ENCODE results near the gene ASPG.

ASPG gene

DNA sequence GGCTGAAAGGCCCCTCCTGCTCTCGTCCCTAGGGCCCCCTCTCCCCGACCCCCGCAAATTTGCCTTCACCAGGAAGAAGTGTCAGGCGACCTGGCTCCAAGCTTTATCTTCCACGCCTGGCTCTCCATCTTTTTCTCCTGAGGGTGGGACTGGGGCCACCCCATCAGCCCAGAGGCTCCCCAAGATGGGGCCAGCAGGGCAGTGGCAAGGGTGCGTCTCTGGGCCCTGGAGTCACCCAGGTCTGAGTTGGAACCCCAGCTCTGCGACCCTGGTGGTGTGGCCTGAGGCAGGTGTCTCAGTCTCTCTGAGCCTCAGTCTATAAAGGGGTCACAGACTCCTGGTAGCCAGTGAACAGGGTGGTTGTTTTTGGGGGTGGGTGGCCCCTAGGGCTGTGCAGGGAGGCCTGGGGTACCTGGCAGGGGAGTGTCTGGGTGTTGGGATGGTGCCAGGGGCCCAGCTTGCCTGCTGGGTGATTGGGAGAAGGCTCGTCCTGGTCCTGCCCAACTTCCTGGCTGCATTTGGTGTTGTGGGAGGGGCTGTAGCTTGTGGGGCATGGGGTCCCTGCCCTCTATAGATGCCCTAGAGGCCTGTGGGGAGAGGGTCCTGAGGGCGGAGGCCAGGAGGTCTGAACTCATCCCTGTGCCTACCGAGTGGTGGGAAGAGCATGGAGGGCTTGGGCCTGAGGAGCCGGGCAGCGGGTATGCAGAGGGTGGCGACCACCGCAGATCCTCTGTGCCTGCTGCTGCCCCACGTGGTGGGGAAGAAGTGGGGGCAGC, 60.5 kb downstream of the ASPG start:
- TF ChIP-seq, protein P1, sequence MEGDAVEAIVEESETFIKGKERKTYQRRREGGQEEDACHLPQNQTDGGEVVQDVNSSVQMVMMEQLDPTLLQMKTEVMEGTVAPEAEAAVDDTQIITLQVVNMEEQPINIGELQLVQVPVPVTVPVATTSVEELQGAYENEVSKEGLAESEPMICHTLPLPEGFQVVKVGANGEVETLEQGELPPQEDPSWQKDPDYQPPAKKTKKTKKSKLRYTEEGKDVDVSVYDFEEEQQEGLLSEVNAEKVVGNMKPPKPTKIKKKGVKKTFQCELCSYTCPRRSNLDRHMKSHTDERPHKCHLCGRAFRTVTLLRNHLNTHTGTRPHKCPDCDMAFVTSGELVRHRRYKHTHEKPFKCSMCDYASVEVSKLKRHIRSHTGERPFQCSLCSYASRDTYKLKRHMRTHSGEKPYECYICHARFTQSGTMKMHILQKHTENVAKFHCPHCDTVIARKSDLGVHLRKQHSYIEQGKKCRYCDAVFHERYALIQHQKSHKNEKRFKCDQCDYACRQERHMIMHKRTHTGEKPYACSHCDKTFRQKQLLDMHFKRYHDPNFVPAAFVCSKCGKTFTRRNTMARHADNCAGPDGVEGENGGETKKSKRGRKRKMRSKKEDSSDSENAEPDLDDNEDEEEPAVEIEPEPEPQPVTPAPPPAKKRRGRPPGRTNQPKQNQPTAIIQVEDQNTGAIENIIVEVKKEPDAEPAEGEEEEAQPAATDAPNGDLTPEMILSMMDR (IDR thresholded peaks at IDR 0.05; ENCODE audit: low read depth, low read length, poor library complexity, severe bottlenecking), result no peak
- Histone ChIP-seq H3K4me3 (ENCODE audit: low read length) (no peak overlapping the region), H3F3A (ENCODE audit: control insufficient read depth, insufficient read depth) (no peaks in the 10 kb centered on the region), H3K9me3 (ENCODE audit: control insufficient read depth, insufficient read depth, low read length) (no peaks in the 10 kb centered on the region), H3K4me1 (ENCODE audit: control insufficient read depth, low read length) (no peaks in the 10 kb centered on the region), H3K9me2 (replicated peaks; ENCODE audit: control insufficient read depth, low read length) (no peaks in the 10 kb centered on the region), H3K36me3 (ENCODE audit: control insufficient read depth, low read length) (no peaks in the 10 kb centered on the region), H3K4me2 (ENCODE audit: low read length) (no peak overlapping the region), H4K20me1 (ENCODE audit: control insufficient read depth, insufficient read depth, low read depth, low read length) (no peaks in the 10 kb centered on the region), H3K27ac (ENCODE audit: low read depth, low read length) (no peak overlapping the region), H3K27me3 (ENCODE audit: control insufficient read depth, low read length) (no peaks in the 10 kb centered on the region), H3K79me2 (ENCODE audit: control insufficient read depth, low read length) (no peaks in the 10 kb centered on the region)

DNA sequence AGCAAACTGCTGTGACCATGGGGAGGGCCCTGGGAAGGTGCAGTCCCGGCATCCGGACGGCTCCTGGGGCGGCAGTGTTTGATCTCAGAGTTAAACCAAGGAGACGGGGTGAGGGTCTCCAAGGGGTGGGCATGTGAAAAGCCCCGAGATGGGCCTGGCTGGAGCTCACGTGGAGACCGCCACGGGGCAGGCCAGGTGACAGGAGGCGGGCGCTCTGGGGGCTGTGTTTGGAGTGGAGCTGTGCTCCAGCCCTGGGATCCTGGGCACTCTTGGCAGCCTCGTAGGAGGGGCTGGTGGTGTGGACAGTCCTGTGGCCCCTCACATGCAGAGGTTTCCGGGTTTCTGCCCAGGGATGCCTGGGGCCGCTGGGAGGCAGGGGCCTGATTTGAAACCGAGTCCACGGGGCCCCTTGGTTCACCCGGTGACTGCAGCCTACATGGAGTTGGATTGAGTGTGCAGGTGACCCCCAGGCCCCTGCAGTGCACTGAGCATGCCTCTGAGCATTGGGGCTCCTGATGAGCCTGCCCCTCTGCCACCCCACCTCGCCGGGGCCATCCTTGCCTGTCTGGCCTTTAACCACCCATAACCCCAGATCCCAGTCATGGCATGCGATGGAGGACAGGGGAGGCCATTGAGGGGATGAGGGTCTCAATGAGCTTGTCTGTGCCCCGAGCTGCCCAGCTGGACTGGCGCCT, 61.3 kb downstream of the ASPG start:
- Histone ChIP-seq H3F3A (ENCODE audit: control insufficient read depth, insufficient read depth) (no peaks in the 10 kb centered on the region), H3K79me2 (ENCODE audit: control insufficient read depth, low read length) (no peaks in the 10 kb centered on the region), H3K27me3 (ENCODE audit: control insufficient read depth, low read length) (no peaks in the 10 kb centered on the region), H3K27ac (ENCODE audit: low read depth, low read length) (no peak overlapping the region), H3K4me1 (ENCODE audit: control insufficient read depth, low read length) (no peaks in the 10 kb centered on the region), H4K20me1 (ENCODE audit: control insufficient read depth, insufficient read depth, low read depth, low read length) (no peaks in the 10 kb centered on the region), H3K4me3 (ENCODE audit: low read length) (no peak overlapping the region), H3K9me2 (replicated peaks; ENCODE audit: control insufficient read depth, low read length) (no peaks in the 10 kb centered on the region), H3K9me3 (ENCODE audit: control insufficient read depth, insufficient read depth, low read length) (no peaks in the 10 kb centered on the region), H3K36me3 (ENCODE audit: control insufficient read depth, low read length) (no peaks in the 10 kb centered on the region), H3K4me2 (ENCODE audit: low read length) (no peak overlapping the region)
- no peak for TF ChIP-seq EZH2phosphoT487 (IDR thresholded peaks at IDR 0.05; ENCODE audit: borderline replicate concordance, low read length)
- TF ChIP-seq, protein P1 (IDR thresholded peaks at IDR 0.05; ENCODE audit: low read depth, low read length, poor library complexity, severe bottlenecking), result no peak

DNA sequence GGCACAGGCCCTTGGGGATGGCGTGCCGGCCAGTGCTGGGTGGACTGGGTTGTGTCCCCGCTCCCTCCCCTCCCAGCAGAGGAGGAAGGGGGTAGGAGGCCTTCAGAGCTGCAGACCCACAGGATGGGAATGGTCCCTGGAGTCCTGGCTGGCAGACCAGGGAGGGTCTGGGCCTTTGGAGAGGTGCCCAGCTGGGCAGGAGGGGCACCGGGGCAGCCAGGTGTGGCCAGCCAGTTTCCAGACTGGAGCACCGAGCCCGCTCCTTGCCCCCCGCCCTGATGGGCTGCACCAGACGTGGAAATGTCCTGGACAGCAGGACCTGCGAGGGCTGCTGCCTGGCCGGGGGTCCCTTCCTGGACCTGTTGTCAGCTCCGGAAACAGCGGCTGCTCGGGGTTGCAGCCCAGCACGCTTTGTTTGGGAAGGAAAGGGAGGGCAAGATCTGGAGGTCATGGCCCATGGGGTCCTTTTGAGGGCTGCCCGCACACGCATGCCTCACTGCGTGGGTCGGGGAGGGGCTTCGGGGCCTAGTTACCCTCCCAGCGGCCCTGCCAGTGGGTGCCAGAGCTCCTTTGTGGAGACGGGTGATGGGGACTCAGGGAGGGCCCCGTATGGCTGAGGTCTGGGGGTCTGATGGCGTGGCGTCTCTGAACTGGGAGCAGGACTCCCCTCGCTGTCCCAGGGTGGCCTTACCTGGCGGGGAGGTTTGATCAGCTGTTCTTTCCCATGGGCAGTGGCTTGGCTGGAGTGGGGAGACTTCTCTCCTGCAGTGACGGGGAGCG, 62.0 kb downstream of the ASPG start:
- TF ChIP-seq EZH2phosphoT487 (IDR thresholded peaks at IDR 0.05; ENCODE audit: borderline replicate concordance, low read length), result no peak
- TF ChIP-seq, protein P1 (IDR thresholded peaks at IDR 0.05; ENCODE audit: low read depth, low read length, poor library complexity, severe bottlenecking), result no peak
- H3K27ac ChIP-seq (ENCODE audit: low read depth, low read length), result no peak overlapping the region
- no peaks in the 10 kb centered on the region for H3K36me3 ChIP-seq (ENCODE audit: control insufficient read depth, low read length)
- no peaks in the 10 kb centered on the region for H3F3A ChIP-seq (ENCODE audit: control insufficient read depth, insufficient read depth)
- H3K27me3 ChIP-seq (ENCODE audit: control insufficient read depth, low read length), result no peaks in the 10 kb centered on the region
- H3K4me3 ChIP-seq (ENCODE audit: low read length), result no peak overlapping the region
- no peaks in the 10 kb centered on the region for H3K9me2 ChIP-seq (replicated peaks; ENCODE audit: control insufficient read depth, low read length)
- no peaks in the 10 kb centered on the region for H3K9me3 ChIP-seq (ENCODE audit: control insufficient read depth, insufficient read depth, low read length)
- H3K4me1 ChIP-seq (ENCODE audit: control insufficient read depth, low read length), result no peaks in the 10 kb centered on the region
- H4K20me1 ChIP-seq (ENCODE audit: control insufficient read depth, insufficient read depth, low read depth, low read length), result no peaks in the 10 kb centered on the region
- H3K4me2 ChIP-seq (ENCODE audit: low read length), result no peak overlapping the region
- no peaks in the 10 kb centered on the region for H3K79me2 ChIP-seq (ENCODE audit: control insufficient read depth, low read length)

All from DOHH2 (cell line).